K562 (cell line): ENCODE results near the gene WFIKKN1. TPM values are rescaled to one million over a fixed set of nuclear protein-coding genes. Genes with fewer than 3 reads are reported as not detected.

Experiments used
- BRD4 ChIP-seq: fragments of 200-600 bp; sonication (generic); IDR thresholded peaks from 2 replicates; pipeline ENCODE4 v1.6.1; 2017; ENCODE audit warnings: inconsistent platforms
- CBX2 ChIP-seq: fragments of 200-600 bp; sonication (generic); IDR thresholded peaks from one replicate; pipeline ENCODE4 v1.6.1; 2012; ENCODE audit warnings: mild to moderate bottlenecking, low read length, inconsistent platforms; ENCODE audit not compliant: insufficient read depth, poor library complexity, severe bottlenecking
- CBX3 ChIP-seq, 2 experiments: IDR thresholded peaks; 1 replicate in 1 of 2; 2 replicates in 1 of 2; pipeline ENCODE4 v1.6.1; 2012; ENCODE audit warnings: inconsistent platforms in 2 of 2, low read length in 2 of 2, borderline replicate concordance in 1 of 2, control low read depth in 1 of 2
- CHD4 ChIP-seq: fragments of 200-600 bp; sonication (generic); IDR thresholded peaks from 3 replicates; pipeline ENCODE4 v1.6.1; 2012; ENCODE audit warnings: low read depth, mild to moderate bottlenecking, mixed read lengths, low read length, inconsistent platforms; ENCODE audit not compliant: insufficient read depth, insufficient replicate concordance, poor library complexity, severe bottlenecking
- FOXP4 ChIP-seq: sonication (generic); formaldehyde crosslinking; IDR thresholded peaks from 2 replicates; pipeline ENCODE4 v1.8.0; 2022; ENCODE audit warnings: mild to moderate bottlenecking, missing genetic modification reagents, borderline replicate concordance
- HBP1 ChIP-seq: fragments of 450-650 bp; formaldehyde crosslinking; IDR thresholded peaks from 2 replicates; pipeline ENCODE4 v1.4.0; 2022; ENCODE audit warnings: missing genetic modification characterization
- HLTF ChIP-seq: fragments of 450-650 bp; IDR thresholded peaks from 2 replicates; pipeline ENCODE4 v1.6.1; 2016
- KAT2B ChIP-seq: IDR thresholded peaks from one replicate; pipeline ENCODE4 v1.6.1; 2012; ENCODE audit warnings: low read depth, mild to moderate bottlenecking, control low read depth, inconsistent platforms, low read length, moderate library complexity
- KLF10 ChIP-seq: fragments of 250-450 bp; sonication (Bioruptor Pico); IDR thresholded peaks from 2 replicates; pipeline ENCODE4 v1.6.1; 2021; ENCODE audit warnings: matching md5 sums
- MCM7 ChIP-seq, 2 experiments: fragments of 450-650 bp; IDR thresholded peaks; 2 replicates each; pipeline ENCODE4 v1.6.1; 2016 to 2018
- NFYB ChIP-seq: IDR thresholded peaks from 2 replicates; pipeline ENCODE4 v1.6.1; 2011; ENCODE audit warnings: mild to moderate bottlenecking, moderate library complexity; ENCODE audit not compliant: insufficient read length; ENCODE audit errors: extremely low read depth
- PHB ChIP-seq: fragments of 250-450 bp; sonication (Bioruptor Pico); IDR thresholded peaks from 2 replicates; pipeline ENCODE4 v1.5.0; 2021
- PURB ChIP-seq: sonication (generic); formaldehyde crosslinking; IDR thresholded peaks from 2 replicates; pipeline ENCODE4 v1.9.0; 2021; ENCODE audit warnings: low read depth, mild to moderate bottlenecking, missing genetic modification reagents
- RBM14 ChIP-seq: fragments of 200-400 bp; formaldehyde crosslinking; IDR thresholded peaks from 2 replicates; pipeline ENCODE4 v1.6.1; 2018; ENCODE audit warnings: low read depth, mild to moderate bottlenecking, low read length, moderate library complexity, borderline replicate concordance; ENCODE audit not compliant: insufficient read depth
- RFX5 ChIP-seq: IDR thresholded peaks from 2 replicates; pipeline ENCODE4 v1.6.1; 2011; ENCODE audit warnings: low read depth, mild to moderate bottlenecking, improper control_type of control experiment, low read length
- RNF2 ChIP-seq: sonication (generic); IDR thresholded peaks from 2 replicates; pipeline ENCODE4 v1.6.1; 2016
- SETDB1 ChIP-seq: IDR thresholded peaks from one replicate; pipeline ENCODE4 v1.6.1; 2012; ENCODE audit warnings: low read length, control low read depth, inconsistent platforms
- SMAD2 ChIP-seq: fragments of 150-350 bp; IDR thresholded peaks from 2 replicates; pipeline ENCODE4 v1.6.1; 2014; ENCODE audit warnings: low read depth, mild to moderate bottlenecking, low read length
- SMARCB1 ChIP-seq: IDR thresholded peaks from 2 replicates; pipeline ENCODE4 v1.6.1; 2011; ENCODE audit warnings: improper control_type of control experiment, low read depth; ENCODE audit not compliant: insufficient read length
- TAF15 ChIP-seq: fragments of 200-400 bp; formaldehyde crosslinking; IDR thresholded peaks from 2 replicates; pipeline ENCODE4 v1.6.1; 2017; ENCODE audit warnings: mild to moderate bottlenecking, low read depth, low read length, moderate library complexity
- ZBTB5 ChIP-seq: fragments of 450-650 bp; IDR thresholded peaks from 2 replicates; pipeline ENCODE4 v1.6.1; 2017; ENCODE audit warnings: antibody characterized with exemption
- ZC3H11A ChIP-seq: IDR thresholded peaks from 2 replicates; pipeline ENCODE4 v1.6.1; 2012; ENCODE audit warnings: low read depth, low read length, improper control_type of control experiment
- ZC3H4 ChIP-seq: sonication (generic); formaldehyde crosslinking; IDR thresholded peaks from 2 replicates; pipeline ENCODE4 v1.9.0; 2021; ENCODE audit warnings: missing genetic modification reagents, borderline replicate concordance
- ZNF764 ChIP-seq: fragments of 250-450 bp; sonication (Bioruptor Pico); IDR thresholded peaks from 2 replicates; pipeline ENCODE4 v1.4.0; 2020; ENCODE audit warnings: low read depth, mild to moderate bottlenecking, moderate library complexity
- polyA plus RNA-seq, 8 experiments: library from polyadenylated mRNA; depleted of rRNA in 4 of 8; stranded (reverse) in 5 of 8; unstranded in 3 of 8; fragments of >200 nt; fragmentation: Nextera tagmentation in 2 of 8; fragmentation: Illumina TruSeq in 1 of 8; extraction: Ambion mirVana in 2 of 8; extraction: Trizol in 1 of 8; gene quantifications; 2 replicates each; pipeline versions ENCODE4 v1.2.1 to v1.2.3, GENCODE V29; 2011 to 2014; ENCODE audit warnings: inconsistent platforms in 1 of 8, missing spikeins in 1 of 8
- total RNA-seq, 7 experiments: library from RNA; depleted of rRNA in 6 of 7; stranded (reverse); fragments of >200 nt in 6 of 7; fragmentation: Illumina TruSeq in 2 of 7; extraction: Trizol in 2 of 7; gene quantifications; 2 replicates each; pipeline versions ENCODE4 v1.2.1 to v1.2.3, GENCODE V29; 2011 to 2021; ENCODE audit warnings: low replicate concordance in 1 of 7

WFIKKN1 gene
- total and polyA plus RNA-seq, 9 of the 15 experiments (the other 6 are each of a cell fraction or from before 2014, with no cell fraction given), result 0.14 to 1.1 (median 0.50) TPM; not detected in 4

- no peak for TF ChIP-seq RBM14
- TF ChIP-seq RNF2, result no peak
- TF ChIP-seq HBP1 (CRISPR knock-in tag), result no peak
- TF ChIP-seq ZC3H4 (CRISPR knock-in tag), result no peak
- no peak for TF ChIP-seq CBX2
- no peak for TF ChIP-seq KAT2B
- no peak for TF ChIP-seq RFX5
- TF ChIP-seq CHD4, result no peak
- TF ChIP-seq ZBTB5, result no peak
- no peak for TF ChIP-seq SMARCB1
- no peak for TF ChIP-seq MCM7 (IDR thresholded peaks at IDR 0.05)
- TF ChIP-seq ZC3H11A, result no peak
- TF ChIP-seq SETDB1, result no peak
- no peak for TF ChIP-seq TAF15
- no peak for TF ChIP-seq BRD4
- TF ChIP-seq CBX3 (IDR thresholded peaks at IDR 0.05; ENCODE audit: borderline replicate concordance in 1 of 2, low read length in 2 of 2), result no peak
- TF ChIP-seq PURB (CRISPR knock-in tag), result no peak
- TF ChIP-seq FOXP4 (CRISPR knock-in tag), result no peak
- no peak for TF ChIP-seq SMAD2
- no peak for TF ChIP-seq ZNF764 (CRISPR knock-in tag)
- TF ChIP-seq PHB (CRISPR knock-in tag), result no peak
- no peak for TF ChIP-seq HLTF
- TF ChIP-seq KLF10 (CRISPR knock-in tag), result no peak
- TF ChIP-seq NFYB, result no peak
Observed at GRCh38 chr16:679814-680624, 49.2 kb downstream of the WFIKKN1 start, which contains the start of gene STUB1 (continued).
